SK-N-SH (cell line): Measurements from ENCODE around the gene TRAK1.

Experiments used
- EP300 ChIP-seq, 2 experiments: IDR thresholded peaks; 2 replicates each; pipeline versions ENCODE4 v1.4.0 to v1.6.1; 2012; ENCODE audit warnings: borderline replicate concordance in 1 of 2, low read depth in 1 of 2, low read length in 1 of 2
- FOXM1 ChIP-seq: IDR thresholded peaks from 2 replicates; pipeline ENCODE4 v1.4.0; 2012; ENCODE audit warnings: low read depth, mild to moderate bottlenecking
- GABPA ChIP-seq: IDR thresholded peaks from 2 replicates; pipeline ENCODE4 v1.4.0; 2012; ENCODE audit warnings: low read depth, mild to moderate bottlenecking
- MXI1 ChIP-seq: IDR thresholded peaks from 2 replicates; pipeline ENCODE4 v1.6.1; 2012; ENCODE audit warnings: mild to moderate bottlenecking, low read depth, low read length, improper control_type of control experiment
- NRF1 ChIP-seq: IDR thresholded peaks from 2 replicates; pipeline ENCODE4 v1.6.1; 2012; ENCODE audit warnings: low read depth, mild to moderate bottlenecking, low read length
- SMC3 ChIP-seq: IDR thresholded peaks from 2 replicates; pipeline ENCODE4 v1.6.1; 2012; ENCODE audit warnings: low read depth, low read length, improper control_type of control experiment
- TF ChIP-seq, protein P1 (sequence below): fragments of 150-350 bp; IDR thresholded peaks from 2 replicates; pipeline ENCODE4 v1.6.1; 2017; ENCODE audit warnings: antibody characterized with exemption, low read length, low read depth, borderline replicate concordance
- TF ChIP-seq, protein P2 (sequence below): fragments of 200-600 bp; sonication (generic); IDR thresholded peaks from 2 replicates; pipeline ENCODE4 v1.6.1; 2017; ENCODE audit warnings: antibody characterized with exemption, mild to moderate bottlenecking, moderate library complexity
- TF ChIP-seq, protein P3 (sequence below): IDR thresholded peaks from 2 replicates; pipeline ENCODE4 v1.6.1; 2012; ENCODE audit warnings: mild to moderate bottlenecking, low read depth, low read length, moderate library complexity

GRCh38 chr3:42130007-42130328 lies 38.8 kb downstream of the TRAK1 start:
- TF ChIP-seq, protein P1, sequence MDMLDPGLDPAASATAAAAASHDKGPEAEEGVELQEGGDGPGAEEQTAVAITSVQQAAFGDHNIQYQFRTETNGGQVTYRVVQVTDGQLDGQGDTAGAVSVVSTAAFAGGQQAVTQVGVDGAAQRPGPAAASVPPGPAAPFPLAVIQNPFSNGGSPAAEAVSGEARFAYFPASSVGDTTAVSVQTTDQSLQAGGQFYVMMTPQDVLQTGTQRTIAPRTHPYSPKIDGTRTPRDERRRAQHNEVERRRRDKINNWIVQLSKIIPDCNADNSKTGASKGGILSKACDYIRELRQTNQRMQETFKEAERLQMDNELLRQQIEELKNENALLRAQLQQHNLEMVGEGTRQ = no peak
- TF ChIP-seq, protein P2, sequence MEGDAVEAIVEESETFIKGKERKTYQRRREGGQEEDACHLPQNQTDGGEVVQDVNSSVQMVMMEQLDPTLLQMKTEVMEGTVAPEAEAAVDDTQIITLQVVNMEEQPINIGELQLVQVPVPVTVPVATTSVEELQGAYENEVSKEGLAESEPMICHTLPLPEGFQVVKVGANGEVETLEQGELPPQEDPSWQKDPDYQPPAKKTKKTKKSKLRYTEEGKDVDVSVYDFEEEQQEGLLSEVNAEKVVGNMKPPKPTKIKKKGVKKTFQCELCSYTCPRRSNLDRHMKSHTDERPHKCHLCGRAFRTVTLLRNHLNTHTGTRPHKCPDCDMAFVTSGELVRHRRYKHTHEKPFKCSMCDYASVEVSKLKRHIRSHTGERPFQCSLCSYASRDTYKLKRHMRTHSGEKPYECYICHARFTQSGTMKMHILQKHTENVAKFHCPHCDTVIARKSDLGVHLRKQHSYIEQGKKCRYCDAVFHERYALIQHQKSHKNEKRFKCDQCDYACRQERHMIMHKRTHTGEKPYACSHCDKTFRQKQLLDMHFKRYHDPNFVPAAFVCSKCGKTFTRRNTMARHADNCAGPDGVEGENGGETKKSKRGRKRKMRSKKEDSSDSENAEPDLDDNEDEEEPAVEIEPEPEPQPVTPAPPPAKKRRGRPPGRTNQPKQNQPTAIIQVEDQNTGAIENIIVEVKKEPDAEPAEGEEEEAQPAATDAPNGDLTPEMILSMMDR = no peak
- TF ChIP-seq EP300 (IDR thresholded peaks at IDR 0.05; ENCODE audit: borderline replicate concordance in 1 of 2, low read depth in 1 of 2, low read length in 1 of 2) = no peak
- TF ChIP-seq, protein P3, sequence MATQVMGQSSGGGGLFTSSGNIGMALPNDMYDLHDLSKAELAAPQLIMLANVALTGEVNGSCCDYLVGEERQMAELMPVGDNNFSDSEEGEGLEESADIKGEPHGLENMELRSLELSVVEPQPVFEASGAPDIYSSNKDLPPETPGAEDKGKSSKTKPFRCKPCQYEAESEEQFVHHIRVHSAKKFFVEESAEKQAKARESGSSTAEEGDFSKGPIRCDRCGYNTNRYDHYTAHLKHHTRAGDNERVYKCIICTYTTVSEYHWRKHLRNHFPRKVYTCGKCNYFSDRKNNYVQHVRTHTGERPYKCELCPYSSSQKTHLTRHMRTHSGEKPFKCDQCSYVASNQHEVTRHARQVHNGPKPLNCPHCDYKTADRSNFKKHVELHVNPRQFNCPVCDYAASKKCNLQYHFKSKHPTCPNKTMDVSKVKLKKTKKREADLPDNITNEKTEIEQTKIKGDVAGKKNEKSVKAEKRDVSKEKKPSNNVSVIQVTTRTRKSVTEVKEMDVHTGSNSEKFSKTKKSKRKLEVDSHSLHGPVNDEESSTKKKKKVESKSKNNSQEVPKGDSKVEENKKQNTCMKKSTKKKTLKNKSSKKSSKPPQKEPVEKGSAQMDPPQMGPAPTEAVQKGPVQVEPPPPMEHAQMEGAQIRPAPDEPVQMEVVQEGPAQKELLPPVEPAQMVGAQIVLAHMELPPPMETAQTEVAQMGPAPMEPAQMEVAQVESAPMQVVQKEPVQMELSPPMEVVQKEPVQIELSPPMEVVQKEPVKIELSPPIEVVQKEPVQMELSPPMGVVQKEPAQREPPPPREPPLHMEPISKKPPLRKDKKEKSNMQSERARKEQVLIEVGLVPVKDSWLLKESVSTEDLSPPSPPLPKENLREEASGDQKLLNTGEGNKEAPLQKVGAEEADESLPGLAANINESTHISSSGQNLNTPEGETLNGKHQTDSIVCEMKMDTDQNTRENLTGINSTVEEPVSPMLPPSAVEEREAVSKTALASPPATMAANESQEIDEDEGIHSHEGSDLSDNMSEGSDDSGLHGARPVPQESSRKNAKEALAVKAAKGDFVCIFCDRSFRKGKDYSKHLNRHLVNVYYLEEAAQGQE = no peak
- no peak for TF ChIP-seq FOXM1
- TF ChIP-seq NRF1 = no peak
- TF ChIP-seq MXI1 = no peak
- no peak for TF ChIP-seq GABPA
- TF ChIP-seq SMC3 = no peak
